GM18861 (cell line): ENCODE data around the gene REEP6.
"Not testable (repeated sequence)": the region's sequence is repeated elsewhere in the genome, so short reads cannot be mapped to it uniquely, and the experiment has no call there.

Experiments
- ATAC-seq: cut with Tn5 transposase; IDR thresholded peaks from one replicate; pipeline ENCODE4 v1.9.1; 2021; ENCODE audit not compliant: unreplicated experiment

The REEP6 gene

DNA sequence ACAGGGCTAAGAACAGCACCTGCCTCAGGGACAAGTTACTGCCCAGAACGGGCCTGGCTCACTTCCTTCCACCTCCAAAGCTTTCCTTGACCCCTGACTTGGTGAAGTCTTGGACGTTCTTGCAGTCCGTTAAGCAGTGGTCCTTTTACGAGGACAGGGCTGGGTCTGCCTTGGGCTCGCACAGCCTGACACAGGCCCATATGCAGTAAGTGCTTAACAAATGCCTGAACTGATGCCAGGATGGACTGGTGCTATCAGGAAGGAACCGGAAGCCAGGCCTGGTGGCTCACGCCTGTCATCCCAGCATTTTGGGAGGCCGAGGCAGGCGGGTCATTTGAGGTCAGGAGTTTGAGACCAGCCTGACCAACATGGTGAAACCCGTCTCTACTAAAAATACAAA is 31.1 kb downstream of the REEP6 start:
- ATAC-seq, result no peak

DNA sequence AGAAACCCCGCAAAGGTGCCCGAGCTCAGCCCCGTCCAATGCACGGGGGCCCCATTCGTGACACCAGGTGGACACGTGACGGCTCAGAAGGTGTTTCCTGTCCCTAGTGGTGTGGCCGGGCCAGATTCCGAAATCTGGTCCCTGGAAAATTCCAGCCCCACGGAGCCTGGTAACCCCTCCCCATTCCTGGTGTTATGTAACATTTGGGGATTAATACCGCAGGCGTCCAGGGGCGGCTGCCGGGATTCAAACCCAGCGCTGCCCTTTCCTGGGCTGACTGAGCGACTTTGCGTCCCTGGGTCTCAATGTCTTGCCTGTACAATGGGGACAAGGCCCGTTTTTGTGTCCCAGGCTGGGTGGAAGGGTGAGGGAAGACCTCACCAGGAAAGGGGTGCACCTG is 31.9 kb downstream of the REEP6 start:
- ATAC-seq, result no peak

DNA sequence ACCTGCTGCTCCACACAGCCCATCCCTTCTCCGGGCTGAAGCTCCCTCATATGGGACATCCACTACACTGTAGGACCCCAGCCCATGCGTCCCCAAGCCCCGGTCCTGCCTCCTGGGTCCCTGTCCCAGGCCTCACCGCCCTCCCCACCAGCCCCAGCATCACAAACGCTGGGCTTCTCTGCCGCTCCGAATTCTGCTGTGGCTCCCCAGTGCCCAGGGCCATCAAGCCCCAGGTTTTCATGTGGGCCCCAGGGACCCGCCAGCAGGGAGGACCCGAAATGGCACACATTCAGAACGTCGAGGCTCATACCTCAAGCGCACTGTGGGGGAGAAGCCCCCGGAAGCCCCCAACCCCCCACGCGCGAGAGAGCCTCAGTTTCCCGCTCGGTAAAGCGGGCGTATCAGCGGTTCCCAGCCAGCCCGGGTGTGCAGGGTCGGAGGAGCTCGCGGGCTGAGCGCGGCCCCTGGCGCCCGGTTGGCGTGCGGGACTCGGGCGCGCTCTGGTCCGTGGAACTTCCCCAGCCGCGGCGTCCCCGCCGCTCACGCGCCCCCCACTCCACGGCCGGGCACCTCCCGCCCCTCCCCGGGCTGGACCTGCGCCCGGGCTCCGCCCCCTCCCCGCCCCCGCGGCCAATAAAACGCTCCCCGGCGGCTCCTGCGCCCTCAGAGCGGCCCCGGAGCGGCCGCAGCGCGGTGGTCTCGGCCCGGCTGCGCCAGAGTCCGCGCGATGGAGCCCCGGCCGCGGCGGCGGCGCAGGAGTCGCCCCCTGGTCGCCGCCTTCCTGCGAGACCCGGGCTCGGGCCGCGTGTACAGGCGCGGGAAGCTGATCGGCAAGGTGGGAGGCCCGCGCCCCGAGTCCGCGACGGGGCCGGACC is 32.7 kb downstream of the REEP6 start, which contains the start of gene PLK5:
Gene PLK5, plus strand, starts transcription at position 666 of the 875 bp plus-strand sequence. CDS start 2,920 bp downstream, outside the sequence.
- no peak for ATAC-seq

DNA sequence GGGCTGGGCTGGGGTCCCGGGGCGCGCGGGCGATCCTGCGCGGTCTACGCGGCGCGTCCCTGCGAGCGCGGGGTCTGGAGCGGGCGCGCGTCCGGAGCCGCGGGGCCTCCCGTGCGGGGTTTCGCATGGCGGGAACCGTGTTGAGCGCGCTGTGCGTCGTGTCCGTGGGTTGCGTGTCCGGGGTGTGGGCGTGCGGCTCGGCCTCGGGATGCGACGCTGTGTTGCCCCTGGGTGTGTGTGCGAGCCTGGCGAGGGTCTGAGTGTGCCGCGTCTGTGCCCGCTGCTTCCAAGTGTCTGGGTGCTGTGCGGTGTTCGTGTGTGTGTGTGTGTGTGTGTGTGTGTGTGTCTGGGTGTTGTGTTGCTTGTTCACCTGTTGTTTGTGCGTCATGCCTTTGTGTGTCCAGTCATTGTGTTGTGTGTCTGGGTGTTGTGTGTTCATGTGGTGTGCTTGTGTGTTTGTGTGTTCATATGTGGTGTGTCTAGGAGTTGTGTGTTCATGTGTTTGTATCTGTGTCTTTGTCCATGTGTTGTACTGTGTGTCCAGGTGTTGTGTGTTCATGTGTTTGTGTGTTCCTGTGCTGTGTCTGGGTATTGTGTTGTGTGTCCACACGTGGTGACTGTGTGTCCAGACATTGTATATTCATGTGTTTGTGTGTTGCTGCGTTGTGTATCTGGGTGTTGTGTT is 33.4 kb downstream of the REEP6 start:
- no peak for ATAC-seq

DNA sequence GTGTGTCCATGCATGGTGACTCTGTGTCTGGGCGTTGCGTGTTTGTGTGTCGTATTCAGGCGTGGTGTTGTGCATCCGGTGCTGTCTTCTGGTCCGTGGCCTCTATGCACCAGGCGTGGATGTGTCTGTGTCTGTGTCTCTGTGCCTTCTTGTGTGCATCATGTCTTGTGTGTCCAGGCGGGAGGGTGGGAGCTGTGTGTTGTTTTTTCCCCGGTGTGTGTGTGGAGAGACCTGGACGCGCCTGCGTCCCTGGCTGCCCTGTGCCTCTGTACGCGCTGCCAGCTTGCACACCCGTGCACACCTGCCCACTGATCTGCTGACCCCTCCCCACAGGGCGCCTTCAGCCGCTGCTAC is 34.0 kb downstream of the REEP6 start:
- no peak for ATAC-seq

DNA sequence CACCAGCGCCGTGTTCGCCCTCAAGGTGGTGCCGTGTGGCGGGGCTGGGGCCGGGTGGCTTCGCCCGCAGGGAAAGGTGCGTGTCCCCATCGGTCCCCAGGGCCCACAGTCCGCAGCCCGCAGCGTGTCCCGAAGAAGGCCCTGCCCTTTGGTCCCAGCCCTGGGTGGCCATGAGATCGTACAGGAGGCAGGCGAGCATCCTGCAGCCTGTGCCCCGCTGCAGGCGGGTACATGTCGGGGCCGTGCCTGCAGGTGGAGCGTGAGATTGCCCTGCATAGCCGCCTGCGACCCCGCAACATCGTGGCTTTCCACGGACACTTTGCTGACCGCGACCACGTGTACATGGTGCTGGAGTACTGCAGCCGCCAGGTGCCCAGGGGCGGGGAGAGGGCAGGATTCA is 34.4 kb downstream of the REEP6 start:
- ATAC-seq, result no peak

DNA sequence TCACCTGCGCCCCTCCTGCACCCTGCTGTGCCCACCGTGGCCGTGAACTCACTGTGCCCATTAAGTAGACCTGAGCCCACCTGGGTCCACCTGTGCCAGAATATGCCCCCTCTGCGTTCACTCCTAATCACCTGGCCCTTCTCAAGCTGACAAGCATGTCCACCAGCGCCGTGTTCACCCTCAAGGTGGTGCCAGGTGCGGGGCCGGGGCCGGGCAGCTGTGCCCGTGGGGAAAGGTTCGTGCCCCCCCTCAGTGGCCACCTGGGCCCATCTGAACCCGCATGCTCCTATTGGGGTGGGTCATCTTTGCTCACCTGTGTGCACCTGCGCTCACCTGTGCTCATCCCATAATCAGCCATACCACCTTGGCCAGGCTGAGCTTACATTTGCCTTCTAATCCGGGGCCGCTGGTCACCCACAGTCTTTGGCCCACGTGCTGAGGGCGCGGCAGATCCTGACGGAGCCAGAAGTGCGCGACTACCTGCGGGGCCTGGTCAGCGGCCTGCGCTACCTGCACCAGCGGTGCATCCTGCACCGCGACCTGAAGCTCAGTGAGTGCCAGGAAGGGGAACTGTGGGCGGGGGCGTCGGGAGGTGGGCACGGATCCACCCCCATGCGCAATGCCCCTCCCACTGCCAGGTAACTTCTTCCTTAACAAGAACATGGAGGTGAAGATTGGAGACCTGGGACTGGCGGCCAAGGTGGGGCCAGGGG is 35.2 kb downstream of the REEP6 start:
- ATAC-seq, result no peak

DNA sequence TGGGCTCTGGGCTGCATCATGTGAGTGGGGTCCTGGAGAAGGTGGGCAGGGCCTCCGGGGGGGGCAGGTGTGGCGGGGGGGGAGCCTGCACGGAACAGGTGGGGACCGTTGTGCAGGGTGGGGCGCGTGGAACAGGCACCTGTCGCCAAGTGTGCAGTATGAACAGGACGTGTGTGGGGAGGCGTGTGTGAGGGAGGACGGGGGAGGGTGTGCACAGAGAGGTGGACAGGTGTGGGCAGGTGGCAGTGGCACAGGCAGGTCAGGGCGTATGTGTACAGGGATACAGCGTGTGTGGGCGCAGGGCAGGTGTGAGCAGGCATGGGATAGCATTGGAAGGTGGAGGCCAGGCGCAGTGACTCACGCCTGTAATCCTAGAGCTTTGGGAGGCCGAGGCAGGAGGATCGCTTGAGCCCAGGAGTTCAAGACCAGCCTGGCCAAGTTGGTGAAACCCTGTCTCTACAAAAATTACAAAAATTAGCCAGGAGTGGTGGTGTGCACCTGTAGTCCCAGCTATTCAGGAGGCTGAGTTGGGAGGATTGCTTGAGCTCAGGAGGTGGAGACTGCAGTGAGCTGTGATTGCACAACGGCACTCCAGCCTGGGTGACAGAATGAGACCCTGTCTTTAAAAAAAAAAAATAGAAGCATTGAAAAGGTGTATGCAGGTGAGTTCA is 36.1 kb downstream of the REEP6 start:
- ATAC-seq, result no peak

DNA sequence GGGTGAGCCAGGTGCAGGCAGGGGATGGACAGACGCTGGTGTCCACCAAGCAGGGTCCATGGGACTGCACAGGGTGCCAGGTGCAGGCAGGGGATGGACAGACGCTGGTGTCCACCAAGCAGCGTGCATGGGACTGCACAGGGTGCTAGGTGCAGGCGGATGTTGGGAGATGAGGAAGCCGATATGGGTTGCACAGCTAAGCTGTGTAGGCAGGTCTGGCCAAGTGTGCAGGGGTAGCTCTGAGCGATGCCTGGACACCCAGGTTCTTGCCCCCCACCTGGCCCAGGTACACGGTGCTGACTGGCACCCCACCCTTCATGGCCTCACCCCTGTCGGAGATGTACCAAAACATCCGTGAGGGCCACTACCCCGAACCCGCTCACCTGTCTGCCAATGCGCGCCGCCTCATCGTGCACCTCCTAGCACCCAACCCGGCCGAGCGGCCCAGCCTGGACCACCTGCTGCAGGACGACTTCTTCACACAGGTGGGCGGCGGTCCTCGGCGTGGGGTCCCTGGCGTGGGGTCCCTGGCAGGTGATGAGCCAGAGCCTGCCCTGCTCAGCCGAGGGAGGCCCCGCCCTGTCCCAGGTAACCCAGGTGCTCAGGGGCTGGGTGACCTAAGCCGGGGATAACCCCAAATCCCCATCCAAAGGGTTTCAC is 36.8 kb downstream of the REEP6 start:
- ATAC-seq, result no peak

DNA sequence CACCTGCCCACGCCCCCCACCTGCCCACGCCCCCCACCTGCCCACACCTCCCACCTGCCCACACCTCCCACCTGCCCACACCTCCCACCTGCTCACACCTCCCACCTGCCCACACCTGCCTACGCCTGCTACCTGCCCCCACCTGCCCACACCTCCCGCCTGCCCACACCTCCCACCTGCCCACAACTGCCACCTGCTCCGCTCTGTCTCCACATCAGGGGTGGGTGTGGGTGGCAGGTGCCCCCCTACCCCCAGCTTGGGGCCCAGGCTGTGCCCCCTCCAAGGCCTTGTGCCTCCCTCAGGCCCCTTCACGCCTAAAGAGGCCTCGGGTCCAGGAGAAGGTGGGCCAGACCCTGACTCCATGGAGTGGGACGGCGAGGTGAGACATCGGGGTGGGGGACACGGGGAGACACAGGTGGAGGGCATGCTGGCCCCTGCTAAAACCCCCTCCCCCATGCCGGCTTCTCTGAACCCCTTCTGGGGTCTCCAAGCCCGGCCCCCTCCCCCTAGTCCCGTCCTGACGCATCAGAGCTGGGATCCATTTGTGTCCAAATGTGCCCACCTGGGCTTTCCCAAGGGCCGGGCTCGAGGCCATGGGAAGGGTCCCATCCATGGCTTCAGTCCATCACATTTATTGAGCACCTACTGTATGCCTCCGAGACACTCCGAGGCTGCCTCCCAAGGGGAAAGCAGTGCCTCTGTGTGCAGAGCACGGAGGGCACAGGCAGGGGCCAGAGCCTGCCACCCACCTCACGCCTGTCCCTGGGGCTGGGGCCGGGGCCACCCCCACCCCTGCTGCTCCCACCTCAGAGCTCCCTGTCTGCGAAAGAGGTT is 37.8 kb downstream of the REEP6 start:
- no peak for ATAC-seq

DNA sequence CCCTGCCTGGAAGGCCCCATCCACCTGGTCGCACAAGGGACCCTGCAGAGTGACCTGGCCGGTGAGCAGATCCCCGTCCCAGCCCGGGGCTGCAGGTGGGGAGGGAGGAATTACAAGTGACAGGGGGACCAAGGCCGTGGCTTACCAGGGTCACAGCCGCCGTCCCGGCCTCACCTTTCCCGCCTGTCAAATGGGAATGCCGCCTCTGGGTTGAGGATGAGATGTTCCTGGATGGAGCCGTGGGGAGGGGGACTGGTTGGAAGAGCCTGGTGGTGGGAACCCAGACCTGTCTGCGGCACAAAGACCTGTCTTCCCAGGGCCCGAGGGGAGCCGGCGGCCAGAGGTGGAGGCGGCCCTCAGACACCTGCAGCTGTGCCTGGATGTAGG is 38.4 kb downstream of the REEP6 start:
- no peak for ATAC-seq

DNA sequence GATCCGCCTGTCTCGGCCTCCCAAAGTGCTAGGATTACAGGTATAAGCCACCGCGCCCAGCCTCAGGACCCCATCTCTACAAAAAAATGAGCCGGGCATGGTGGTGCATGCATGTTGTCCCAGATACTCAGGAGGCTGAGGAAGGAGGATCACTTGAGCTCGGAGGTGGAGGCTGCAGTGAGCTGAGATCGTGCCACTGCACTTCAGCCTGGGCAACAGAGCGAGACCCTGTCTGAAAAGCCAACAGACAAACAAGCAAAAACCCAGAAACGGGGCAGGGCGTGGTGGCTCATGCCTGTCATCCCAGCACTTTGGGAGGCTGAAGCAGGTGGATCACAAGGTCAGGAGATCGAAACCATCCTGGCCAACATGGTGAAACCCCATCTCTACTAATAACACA is 39.9 kb downstream of the REEP6 start:
- ATAC-seq, result not testable (repeated sequence)

DNA sequence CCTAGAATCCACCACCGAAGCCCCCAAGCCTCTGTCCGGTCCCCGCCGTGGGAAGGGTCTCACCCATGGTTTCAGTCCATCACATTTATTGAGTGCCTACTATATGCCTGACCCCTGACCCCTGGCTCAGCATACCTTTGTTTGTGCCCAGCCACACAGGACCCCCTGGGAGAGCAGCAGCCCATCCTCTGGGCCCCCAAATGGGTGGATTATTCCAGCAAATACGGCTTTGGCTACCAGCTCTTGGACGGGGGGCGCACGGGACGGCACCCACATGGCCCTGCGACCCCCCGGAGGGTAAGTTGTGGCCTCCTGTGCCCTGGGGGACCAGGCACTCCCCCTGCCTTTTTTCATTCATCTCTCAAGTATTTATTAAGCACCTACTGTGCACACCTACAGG is 40.6 kb downstream of the REEP6 start:
- ATAC-seq, result no peak

DNA sequence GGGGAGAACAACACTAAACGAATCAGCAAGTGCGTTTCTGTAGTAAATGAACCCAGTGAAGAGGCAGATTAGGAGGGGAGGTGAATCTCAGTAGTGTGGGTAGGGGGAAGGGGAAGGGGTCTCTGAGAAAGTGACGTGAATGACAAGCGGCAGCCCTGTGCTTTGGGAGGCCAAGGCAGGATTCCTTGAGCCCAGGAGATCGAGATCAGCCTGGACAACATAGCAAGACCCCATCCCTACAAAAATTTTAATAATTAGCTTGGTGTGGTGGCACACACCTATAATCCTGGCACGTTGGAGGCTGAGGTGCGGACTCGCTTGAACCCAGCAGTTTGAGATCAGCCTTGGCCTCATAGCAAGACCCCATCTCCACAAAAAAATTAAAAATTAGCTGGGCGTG is 41.0 kb downstream of the REEP6 start:
- no peak for ATAC-seq

DNA sequence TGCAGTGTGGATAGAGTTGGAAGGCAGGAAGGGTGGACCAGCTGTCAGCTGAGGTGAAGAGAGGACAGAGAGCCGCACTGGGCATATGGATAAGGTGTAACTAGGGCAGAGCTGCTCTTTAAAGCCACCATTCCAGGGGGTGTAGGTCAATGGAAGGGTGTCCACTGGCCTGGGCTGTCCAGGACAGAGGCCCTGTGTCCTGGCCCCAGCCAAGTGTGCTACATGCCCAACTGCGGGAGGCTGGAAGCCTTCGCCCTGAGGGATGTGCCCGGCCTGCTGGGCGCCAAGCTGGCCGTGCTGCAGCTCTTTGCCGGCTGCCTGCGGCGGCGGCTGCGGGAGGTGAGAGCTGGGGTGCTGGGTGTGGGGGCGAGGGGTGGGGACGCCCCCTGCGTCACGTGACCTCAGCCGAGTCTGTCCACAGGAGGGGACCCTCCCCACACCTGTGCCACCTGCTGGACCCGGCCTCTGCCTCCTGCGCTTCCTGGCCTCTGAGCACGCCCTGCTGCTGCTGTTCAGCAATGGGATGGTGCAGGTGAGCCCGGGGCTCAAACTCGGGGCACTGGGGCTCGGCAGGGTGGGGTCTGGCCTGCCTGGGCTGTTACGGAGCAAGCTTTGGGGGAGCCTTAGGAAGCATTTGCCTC is 42.6 kb downstream of the REEP6 start:
- no peak for ATAC-seq

DNA sequence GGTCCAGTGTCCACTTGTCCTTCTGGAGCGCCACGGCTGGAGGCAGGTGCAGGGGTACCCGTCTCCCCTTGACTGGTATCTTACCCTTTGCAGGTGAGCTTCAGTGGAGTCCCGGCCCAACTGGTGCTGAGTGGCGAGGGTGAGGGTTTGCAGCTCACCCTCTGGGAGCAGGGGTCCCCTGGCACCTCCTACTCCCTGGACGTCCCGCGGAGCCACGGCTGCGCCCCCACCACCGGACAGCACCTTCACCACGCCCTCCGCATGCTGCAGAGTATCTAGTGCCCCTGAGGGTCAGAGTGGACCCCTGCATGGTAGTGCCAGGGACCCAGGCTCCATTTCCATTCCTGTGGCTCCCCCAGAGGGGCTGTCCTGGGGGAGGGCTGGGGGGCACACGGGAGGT is 44.0 kb downstream of the REEP6 start:
- no peak for ATAC-seq

DNA sequence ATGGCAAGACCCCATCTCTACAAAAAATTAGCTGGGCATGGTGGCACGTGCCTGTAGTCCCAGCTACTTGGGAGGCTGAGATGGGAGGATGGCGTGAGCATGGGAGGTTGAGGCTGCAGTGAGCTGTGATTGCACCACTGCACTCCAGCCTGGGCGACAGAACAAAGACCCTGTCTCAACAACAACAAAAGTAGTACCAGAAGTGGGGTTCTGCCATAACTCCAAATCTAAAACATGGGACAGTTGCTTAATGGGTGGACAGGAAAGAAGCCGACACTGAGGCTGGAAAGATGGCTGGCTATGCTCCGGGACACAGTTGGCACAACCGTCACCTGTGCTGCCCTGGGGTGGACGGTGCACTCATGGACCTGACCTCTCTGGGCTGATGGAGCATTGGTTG is 44.7 kb downstream of the REEP6 start:
- not testable (repeated sequence) for ATAC-seq

DNA sequence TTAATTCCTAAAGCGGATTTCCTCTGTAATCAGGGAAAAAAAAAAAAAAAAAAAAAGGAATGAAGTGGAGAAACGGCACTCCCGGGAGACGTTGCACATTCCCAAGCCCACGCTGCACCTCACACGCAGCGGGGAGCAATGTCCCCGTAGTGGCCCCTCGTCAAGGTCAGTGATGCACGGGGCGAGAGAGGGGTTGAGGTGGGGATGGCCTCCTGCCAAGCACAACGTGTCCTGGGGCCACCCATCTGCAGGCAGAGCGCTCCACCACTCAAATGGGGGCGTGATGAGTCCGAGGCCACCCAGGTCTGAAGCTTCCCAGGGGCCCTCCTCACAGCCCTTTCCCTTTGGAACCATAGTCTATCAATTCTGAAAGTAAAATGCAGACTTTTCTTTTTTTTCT is 48.0 kb downstream of the REEP6 start:
- ATAC-seq, result no peak

DNA sequence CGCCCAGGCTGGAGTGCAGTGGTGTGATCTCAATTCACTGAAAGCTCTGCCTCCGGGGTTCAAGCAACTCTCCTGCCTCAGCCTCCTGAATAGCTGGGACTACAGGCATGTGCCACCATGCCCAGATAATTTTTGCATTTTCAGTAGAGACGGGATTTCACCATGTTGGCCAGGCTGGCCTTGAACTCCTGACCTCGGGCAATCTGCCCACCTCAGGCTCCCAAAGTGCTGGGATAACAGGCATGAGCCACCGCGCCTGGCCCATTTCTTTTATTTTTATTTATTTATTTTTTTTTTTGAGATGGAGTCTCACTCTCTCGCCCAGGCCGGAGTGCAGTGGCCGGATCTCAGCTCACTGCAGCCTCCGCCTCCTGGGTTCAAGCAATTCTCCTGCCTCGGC is 48.8 kb downstream of the REEP6 start:
- not testable (repeated sequence) for ATAC-seq
